ENCODE data around the gene S100PBP. TPM values are rescaled to one million over a fixed set of nuclear protein-coding genes. Genes with fewer than 3 reads are reported as not detected.

S100PBP gene
- total RNA-seq, 4 donors from 2014 or later, result 11.0 to 32.1 (median 18.2) TPM

GRCh38 chr1:32877211-32878110, 60.0 kb downstream of the S100PBP start:
- intact Hi-C loops (cut with DNase I; ENCODE audit: low total_unique reads), result no loop called here
- TF ChIP-seq CTCF (IDR thresholded peaks at IDR 0.05) (no peak), POLR2A (IDR thresholded peaks at IDR 0.05) (no peak)
- 52 to 64% methylated on average over 13 of the region's 13 CpGs for WGBS, 2 donors
- peak in 1 of 2 donors; percentile 50 for DNase-seq (ENCODE audit: low spot score in 2 of 2)
- H3K4me3 ChIP-seq (ENCODE audit: low read depth, poor library complexity, severe bottlenecking), result no peak overlapping the region

DNA sequence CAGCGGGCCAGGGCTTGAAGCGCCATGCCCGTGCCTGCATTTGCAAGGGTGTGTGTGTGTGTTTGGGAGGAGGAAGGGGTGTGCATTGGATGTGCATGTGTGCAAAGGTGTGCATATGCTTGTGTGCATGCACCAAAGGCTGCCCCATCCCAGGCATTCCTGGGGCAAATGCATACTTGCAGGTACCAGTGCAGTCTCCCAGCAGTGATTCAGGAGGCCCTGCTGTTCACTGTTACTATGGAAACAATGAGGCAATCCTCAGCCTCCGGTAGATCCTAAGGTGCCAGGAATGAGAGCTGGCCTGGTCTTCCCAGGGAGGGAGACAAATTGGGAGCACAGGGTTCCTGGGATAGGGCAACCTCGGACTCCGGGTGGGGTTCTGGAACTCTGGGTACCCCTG, 60.7 kb downstream of the S100PBP start:
- DNase-seq (ENCODE audit: low spot score in 2 of 2), result no peak
- WGBS, 2 donors, result 45 to 48% methylated on average over 6 of the region's 6 CpGs
- no peak for TF ChIP-seq POLR2A (IDR thresholded peaks at IDR 0.05)
- TF ChIP-seq CTCF (IDR thresholded peaks at IDR 0.05), result no peak
- H3K4me3 ChIP-seq (ENCODE audit: low read depth, poor library complexity, severe bottlenecking), result no peak overlapping the region
- intact Hi-C loops (cut with DNase I; ENCODE audit: low total_unique reads), result no loop called here

- no peak for DNase-seq (ENCODE audit: low spot score in 2 of 2)
- TF ChIP-seq CTCF (IDR thresholded peaks at IDR 0.05) (no peak), POLR2A (IDR thresholded peaks at IDR 0.05) (no peak)
- 45 to 66% methylated on average over 5 of the region's 5 CpGs for WGBS, 2 donors
- no peak overlapping the region for H3K4me3 ChIP-seq (ENCODE audit: low read depth, poor library complexity, severe bottlenecking)
- intact Hi-C loops (cut with DNase I; ENCODE audit: low total_unique reads), result no loop called here
These were observed 61.2 kb downstream of the S100PBP start for GRCh38 chr1:32878637-32879041.

DNA sequence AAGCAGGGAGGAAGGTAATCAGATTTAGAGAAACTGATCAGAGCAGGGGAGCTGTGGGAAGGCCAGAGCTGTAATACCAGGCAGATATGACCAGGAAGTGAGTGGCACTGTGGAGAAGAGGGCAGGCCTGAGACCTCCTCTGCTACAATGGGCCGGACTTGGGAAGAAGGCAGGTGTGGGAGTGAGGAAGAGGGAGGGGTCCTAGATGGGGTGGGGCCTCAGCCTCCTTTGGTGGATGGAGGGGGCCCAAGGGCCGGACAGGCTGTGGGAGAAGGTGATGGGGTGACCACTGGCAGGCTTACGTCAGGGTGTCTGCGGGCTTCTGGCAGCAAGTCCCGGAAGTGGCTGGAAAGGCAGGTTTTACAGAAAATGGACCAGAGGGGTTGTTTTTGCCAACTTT, 63.8 kb downstream of the S100PBP start:
- H3K4me3 ChIP-seq (ENCODE audit: low read depth, poor library complexity, severe bottlenecking), result no peak overlapping the region
- DNase-seq (ENCODE audit: low spot score in 2 of 2), result no peak
- TF ChIP-seq CTCF (IDR thresholded peaks at IDR 0.05) (no peak), POLR2A (IDR thresholded peaks at IDR 0.05) (no peak)
- intact Hi-C loops (cut with DNase I; ENCODE audit: low total_unique reads), result no loop called here
- WGBS, 2 donors, result 72 to 74% methylated on average over 5 of the region's 5 CpGs

- H3K4me3 ChIP-seq (ENCODE audit: low read depth, poor library complexity, severe bottlenecking), result no peak overlapping the region
- no peak for DNase-seq (ENCODE audit: low spot score in 2 of 2)
- intact Hi-C loops (cut with DNase I; ENCODE audit: low total_unique reads), result no loop called here
- TF ChIP-seq CTCF (IDR thresholded peaks at IDR 0.05) (no peak), POLR2A (IDR thresholded peaks at IDR 0.05) (no peak)
- 32 to 33% methylated on average over 22 of the region's 22 CpGs for WGBS, 2 donors
These were observed 64.7 kb downstream of the S100PBP start for GRCh38 chr1:32881871-32882850.
